GM19193 (cell line): ENCODE results near the gene HNRNPUL2.
A peak's percentile ranks its signal among the peaks of the same experiment; 100 is the strongest.

Experiments used
- POLR2A ChIP-seq: IDR thresholded peaks from 4 replicates; pipeline ENCODE4 v1.6.1; 2011; ENCODE audit not compliant: insufficient read depth, insufficient read length; ENCODE audit errors: extremely low read depth

Gene HNRNPUL2

GRCh38 chr11:62680825-62681240, 46.4 kb downstream of the HNRNPUL2 start:
- TF ChIP-seq POLR2A, result no peak

- TF ChIP-seq POLR2A, result peak; percentile 89
Observed at GRCh38 chr11:62678770-62679696, 48.2 kb downstream of the HNRNPUL2 start, which contains the start of gene UBXN1. TSS of gene UBXN1 (minus strand) at chr11:62679073. CDS start at chr11:62678923, 150 bp downstream.

- TF ChIP-seq POLR2A, result no peak
Observed at GRCh38 chr11:62678433-62678769, 48.9 kb downstream of the HNRNPUL2 start.

GRCh38 chr11:62677714-62678113, 49.5 kb downstream of the HNRNPUL2 start:
- no peak for TF ChIP-seq POLR2A

GRCh38 chr11:62677156-62677555, 50.1 kb downstream of the HNRNPUL2 start:
- TF ChIP-seq POLR2A, result no peak

- no peak for TF ChIP-seq POLR2A
Observed at GRCh38 chr11:62676698-62677097, 50.6 kb downstream of the HNRNPUL2 start.

GRCh38 chr11:62673196-62673525, 54.1 kb downstream of the HNRNPUL2 start:
- TF ChIP-seq POLR2A, result no peak

- TF ChIP-seq POLR2A, result peak; percentile 77
Observed at GRCh38 chr11:62671608-62672389, 55.5 kb downstream of the HNRNPUL2 start, which contains the start of the genes LBHD1 and UQCC3. TSS of gene LBHD1 (minus strand) at chr11:62672267. CDS start at chr11:62670031, 2,236 bp downstream. TSS of gene UQCC3 (plus strand) at chr11:62671673. CDS start at chr11:62671746, 73 bp downstream.

GRCh38 chr11:62671236-62671607, 56.0 kb downstream of the HNRNPUL2 start:
- TF ChIP-seq POLR2A, result no peak

GRCh38 chr11:62669420-62670161, 57.7 kb downstream of the HNRNPUL2 start:
- no peak for TF ChIP-seq POLR2A

GRCh38 chr11:62667460-62667859, 59.8 kb downstream of the HNRNPUL2 start:
- TF ChIP-seq POLR2A, result peak; percentile 36

- TF ChIP-seq POLR2A, result peak; percentile 51
Observed at GRCh38 chr11:62666259-62666926, 60.9 kb downstream of the HNRNPUL2 start.

GRCh38 chr11:62665599-62666258, 61.5 kb downstream of the HNRNPUL2 start:
- TF ChIP-seq POLR2A, result no peak

- TF ChIP-seq POLR2A, result peak; percentile 100
Observed at GRCh38 chr11:62665075-62665598, 62.1 kb downstream of the HNRNPUL2 start, which contains the start of the genes C11orf98 and CSKMT. TSS of gene C11orf98 (minus strand) at chr11:62665210. CDS start at chr11:62665169, 41 bp downstream. TSS of gene CSKMT (plus strand) at chr11:62665312. CDS start at chr11:62665880, 568 bp downstream.
